B cell (primary cell): Measurements from ENCODE around the gene CHD9. TPM values are rescaled to one million over a fixed set of nuclear protein-coding genes. Genes with fewer than 3 reads are reported as not detected.

Source experiments
- ATAC-seq: fragments of 200-7000 bp; cut with Tn5 transposase; one replicate; pipeline ENCODE4 v1.10.0; 2021; ENCODE audit warnings: low read depth, mild to moderate bottlenecking, moderate number of reproducible peaks, moderate library complexity
- CTCF ChIA-PET: fragments of 350-600 bp; sonication (Branson Sonifier 250); formaldehyde crosslinking; loops from one replicate; lab custom pipeline; 2021; ENCODE audit warnings: antibody characterized with exemption, inconsistent platforms; lab: Charles Lee
- POLR2A ChIA-PET: fragments of 350-600 bp; sonication (Branson Sonifier 250); formaldehyde crosslinking; loops from one replicate; lab custom pipeline; 2021; ENCODE audit warnings: antibody characterized with exemption; lab: Charles Lee
- DNase-seq: peaks from one replicate; pipeline ENCODE4 v3.0.0; 2013
- H2AFZ ChIP-seq: 2 replicates; pipeline ENCODE4 v1.6.1; 2012; ENCODE audit warnings: mild to moderate bottlenecking, low read depth, low read length; ENCODE audit not compliant: insufficient read depth, poor library complexity, severe bottlenecking
- H3K27ac ChIP-seq, 2 donors: 1 replicate in 1 of 2; 2 replicates in 1 of 2; pipeline ENCODE4 v1.5.1; 2012 to 2013; ENCODE audit warnings: low read length in 2 of 2, mild to moderate bottlenecking in 2 of 2, moderate library complexity in 1 of 2
- H3K27me3 ChIP-seq, 4 experiments: fragments of 200-600 bp in 1 of 4; sonication (generic) in 1 of 4; replicated peaks in 1 of 4; 1 replicate in 2 of 4; 2 replicates in 2 of 4; pipeline versions ENCODE4 v1.6.1 to v1.7.0; 2013 to 2016; ENCODE audit warnings: low read length in 3 of 4, mild to moderate bottlenecking in 2 of 4, mixed read lengths in 1 of 4, moderate library complexity in 1 of 4; ENCODE audit not compliant: insufficient read depth in 4 of 4, control insufficient read depth in 3 of 4; ENCODE audit errors: control extremely low read depth in 1 of 4
- H3K36me3 ChIP-seq, 2 experiments: replicated peaks in 1 of 2; 1 replicate in 1 of 2; 2 replicates in 1 of 2; pipeline versions ENCODE4 v1.6.1 to v1.7.1; 2013; ENCODE audit warnings: low read length in 1 of 2; ENCODE audit not compliant: insufficient read depth in 2 of 2, control insufficient read depth in 1 of 2; ENCODE audit errors: control extremely low read depth in 1 of 2, extremely low read depth in 1 of 2
- H3K4me1 ChIP-seq, 2 donors: fragments of 200-600 bp in 1 of 2; sonication (generic) in 1 of 2; 1 replicate in 1 of 2; 2 replicates in 1 of 2; pipeline versions ENCODE4 v1.5.1 to v1.6.1; 2013 to 2017; ENCODE audit warnings: low read length in 2 of 2; ENCODE audit not compliant: control insufficient read depth in 2 of 2, insufficient read depth in 2 of 2
- H3K4me2 ChIP-seq: replicated peaks from 2 replicates; pipeline ENCODE3; 2012; ENCODE audit warnings: mild to moderate bottlenecking, low read depth, low read length; ENCODE audit not compliant: poor library complexity, severe bottlenecking
- H3K4me3 ChIP-seq, 5 experiments: fragments of 200-600 bp in 1 of 5; sonication (generic) in 1 of 5; 1 replicate in 3 of 5; 2 replicates in 2 of 5; pipeline versions ENCODE4 v1.5.1 to v1.7.0; 2011 to 2016; ENCODE audit warnings: low read length in 4 of 5, mild to moderate bottlenecking in 4 of 5, low read depth in 2 of 5, control low read depth in 1 of 5, moderate library complexity in 1 of 5; ENCODE audit not compliant: insufficient read depth in 1 of 5; ENCODE audit errors: control extremely low read depth in 1 of 5, extremely low read depth in 1 of 5
- H3K79me2 ChIP-seq: fragments of 200-600 bp; sonication (generic); one replicate; pipeline ENCODE4 v1.6.0; 2016; ENCODE audit warnings: low read length; ENCODE audit not compliant: control insufficient read depth, insufficient read depth
- H3K9ac ChIP-seq: fragments of 200-600 bp; sonication (generic); 2 replicates; pipeline ENCODE4 v1.6.1; 2017; ENCODE audit warnings: mild to moderate bottlenecking, low read length, moderate library complexity
- H3K9me3 ChIP-seq, 3 donors: one replicate each; pipeline versions ENCODE4 v1.6.1 to v1.7.1; 2013; ENCODE audit warnings: low read length in 2 of 3; ENCODE audit not compliant: control insufficient read depth in 2 of 3, insufficient read depth in 1 of 3; ENCODE audit errors: control extremely low read depth in 1 of 3
- H4K20me1 ChIP-seq: 2 replicates; pipeline ENCODE4 v1.6.0; 2012; ENCODE audit warnings: mild to moderate bottlenecking, low read length; ENCODE audit not compliant: insufficient read depth, control insufficient read depth, poor library complexity, severe bottlenecking
- H3K27ac Mint-ChIP-seq: one replicate; pipeline ENCODE4 v1.8.0; 2021; ENCODE audit warnings: mixed read lengths
- H3K27me3 Mint-ChIP-seq: one replicate; pipeline ENCODE4 v1.8.0; 2021; ENCODE audit warnings: mixed read lengths
- H3K4me1 Mint-ChIP-seq: one replicate; pipeline ENCODE4 v1.8.0; 2021; ENCODE audit warnings: mixed read lengths
- H3K4me3 Mint-ChIP-seq: one replicate; pipeline ENCODE4 v1.8.0; 2021; ENCODE audit warnings: mixed read lengths
- H3K9me3 Mint-ChIP-seq: one replicate; pipeline ENCODE4 v1.8.0; 2022; ENCODE audit warnings: mixed read lengths; ENCODE audit not compliant: insufficient read depth
- CTCF ChIP-seq: fragments of 200-600 bp; IDR thresholded peaks from one replicate; pipeline ENCODE4 v1.8.0; 2022; ENCODE audit warnings: antibody characterized with exemption, mild to moderate bottlenecking
- EZH2 ChIP-seq: IDR thresholded peaks from 2 replicates; pipeline ENCODE4 v1.6.1; 2012; ENCODE audit warnings: borderline replicate concordance, low read depth, mild to moderate bottlenecking, moderate library complexity, low read length; ENCODE audit not compliant: insufficient read depth, poor library complexity, severe bottlenecking
- WGBS: methylation state at CpG from one replicate; pipeline ENCODE4 v1.1.5; 2013; ENCODE audit warnings: missing lambda C conversion rate; ENCODE audit not compliant: insufficient coverage; 5-methylcytosine and 5-hydroxymethylcytosine counted together
- intact Hi-C: fragments of 100-400 bp; cut with micrococcal nuclease; formaldehyde crosslinking; loops from one replicate; pipeline ENCODE4 v1.10.0; 2022
- polyA plus RNA-seq: library from polyadenylated mRNA; depleted of rRNA; stranded (reverse); fragments of >200 nt; gene quantifications from 2 replicates; pipeline ENCODE4 v1.2.3, GENCODE V29; 2012
- total RNA-seq, 2 donors: library from RNA; stranded (reverse); fragments of 120-200 nt in 1 of 2; gene quantifications; 1 replicate in 1 of 2; 2 replicates in 1 of 2; pipeline versions ENCODE4 v1.2.3 to v1.2.4, GENCODE V29; 2013 to 2022

CHD9 gene
- total and polyA plus RNA-seq, 2 donors (not counting 1 experiment from before 2014, with no cell fraction given): 12.2 to 102 TPM

DNA sequence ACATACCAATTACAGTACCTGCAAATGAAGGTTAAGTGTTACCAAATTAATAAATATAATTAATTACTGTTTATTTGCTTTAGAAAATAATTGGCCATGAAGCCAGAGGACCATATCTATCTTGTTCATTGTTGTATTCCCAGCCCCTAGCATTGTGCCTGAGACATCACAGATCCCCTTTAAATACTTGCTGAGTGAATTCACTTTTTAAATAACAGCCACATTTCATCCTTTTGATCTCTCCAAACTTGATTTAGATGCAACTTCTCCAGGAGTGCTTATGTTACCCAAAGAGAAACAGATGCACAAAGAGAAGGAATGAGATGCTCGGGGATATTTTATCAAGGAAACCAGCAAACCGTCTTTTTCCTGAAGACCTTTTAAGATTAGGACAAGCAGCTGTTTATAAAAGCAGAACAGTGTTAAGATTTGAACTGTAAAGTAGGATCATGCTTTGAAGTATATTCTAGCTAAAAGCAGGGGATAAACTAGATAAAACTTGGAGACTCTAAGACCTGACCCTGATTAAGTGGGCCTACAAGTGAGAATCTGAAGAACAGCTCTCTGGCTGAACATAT, 66.3 kb downstream of the CHD9 start:
- H3K4me2 ChIP-seq: no peak overlapping the region
- peaks cover under 1 to 3% of the 10 kb centered on the region in 2 donors for H3K4me1 ChIP-seq
- H3K9me3 Mint-ChIP-seq: peaks cover 2% of the 10 kb centered on the region
- TF ChIP-seq CTCF (no peak), EZH2 (no peak)
- H3K36me3 ChIP-seq: peaks cover 0 to 1% of the 10 kb centered on the region in 2 experiments
- no peak for DNase-seq
- no peak overlapping the region for H3K4me3 ChIP-seq
- ChIA-PET CTCF (interaction anchor here (2.9 kb wide), 1 partner anchor 66 kb away, joined by 11 read pairs; the partner anchor contains the start of gene CHD9), POLR2A (no interaction called here)
- H3K27me3 ChIP-seq: no peaks in the 10 kb centered on the region
- H3K27ac Mint-ChIP-seq: peak overlapping the region; percentile 75
- 39% methylated on average over 2 of the region's 2 CpGs for WGBS
- no peak overlapping the region for H3K9ac ChIP-seq
- H3K9me3 ChIP-seq: no peaks in the 10 kb centered on the region
- no peaks in the 10 kb centered on the region for H3K27me3 Mint-ChIP-seq
- H3K4me3 Mint-ChIP-seq: no peak overlapping the region
- no peak overlapping the region for H2AFZ ChIP-seq
- H3K4me1 Mint-ChIP-seq: peaks cover 28% of the 10 kb centered on the region
- H3K79me2 ChIP-seq: peaks cover 10% of the 10 kb centered on the region
- H3K27ac ChIP-seq: peak overlapping the region in 1 of 2 donors; percentile 73
- ATAC-seq: no peak
- intact Hi-C loops: no loop called here
- H4K20me1 ChIP-seq: no peaks in the 10 kb centered on the region

GRCh38 chr16:53121661-53122060, 66.9 kb downstream of the CHD9 start:
- Histone ChIP-seq H2AFZ (no peak overlapping the region), H3K4me2 (no peak overlapping the region), H3K4me1 (peaks cover 6% of the 10 kb centered on the region in 2 donors), H3K36me3 (peaks cover 0 to 1% of the 10 kb centered on the region in 2 experiments), H3K9ac (no peak overlapping the region), H3K9me3 (no peaks in the 10 kb centered on the region), H4K20me1 (no peaks in the 10 kb centered on the region), H3K27ac (peak overlapping the region; percentile 25 to 73), H3K79me2 (peaks cover 8% of the 10 kb centered on the region), H3K4me3 (no peak overlapping the region), H3K27me3 (no peaks in the 10 kb centered on the region)
- Mint-ChIP-seq H3K27me3 (no peaks in the 10 kb centered on the region), H3K27ac (peak overlapping the region; percentile 75), H3K4me3 (no peak overlapping the region), H3K9me3 (peaks cover 2% of the 10 kb centered on the region), H3K4me1 (peaks cover 34% of the 10 kb centered on the region)
- no CpG with 5 or more reads among the region's 1 CpG for WGBS
- ChIA-PET POLR2A (no interaction called here), CTCF (interaction anchor here (2.9 kb wide), 1 partner anchor 67 kb away, joined by 11 read pairs; the partner anchor contains the start of gene CHD9)
- ATAC-seq (no peak), DNase-seq (no peak)
- TF ChIP-seq CTCF (no peak), EZH2 (no peak)
- intact Hi-C loops: no loop called here
